K562 (cell line): ENCODE measurements around the gene HELZ. TPM values are rescaled to one million over a fixed set of nuclear protein-coding genes. Genes with fewer than 3 reads are reported as not detected.

ENCODE experiments used
- ATAC-seq: fragments of 200-7000 bp; cut with Tn5 transposase; 3 replicates; pipeline ENCODE4 v1.9.1; 2020; ENCODE audit warnings: moderate library complexity
- BruUV-seq: library from RNA; stranded (reverse); fragments of 400-500 nt; replicated peaks from 2 replicates; lab custom pipeline; 2021; lab: Mats Ljungman, UMichigan
- CTCF ChIA-PET: fragments of 300-600 bp; formaldehyde crosslinking; extraction: SDS; loops from one replicate; lab custom pipeline; 2021; ENCODE audit warnings: low intra/inter-chr PET ratio; lab: Yijun Ruan, JAX
- POLR2A ChIA-PET: fragments of 300-600, 350-650 bp; sonication (Branson Sonifier 250); formaldehyde crosslinking; extraction: SDS; loops from one replicate; lab custom pipeline; 2021; ENCODE audit warnings: antibody characterized with exemption, inconsistent platforms; lab: Yijun Ruan, JAX
- DNase-seq, 4 experiments: peaks; one replicate each; pipeline versions ENCODE4 v3.0.0 to v3.0.0-alpha.2; 2011 to 2018; ENCODE audit warnings: low spot score in 3 of 4, mixed read lengths in 3 of 4; ENCODE audit errors: extremely low read depth in 1 of 4
- FAIRE-seq: peaks from 2 replicates; lab custom pipeline; 2011; peaks lifted over from hg19 to GRCh38; lab: Jason Lieb, UNC
- H2AFZ ChIP-seq: 2 replicates; pipeline ENCODE4 v1.6.0; 2011; ENCODE audit warnings: low read depth, low read length, control low read depth, inconsistent platforms
- H3K27ac ChIP-seq: fragments of 200-600 bp; 3 replicates; pipeline ENCODE4 v1.8.0; 2011; ENCODE audit warnings: low read depth, mild to moderate bottlenecking, control low read depth, inconsistent platforms, low read length, moderate library complexity, mixed read lengths; ENCODE audit errors: extremely low read depth
- H3K27me3 ChIP-seq, 2 experiments: fragments of 300-600 bp in 1 of 2; 2 replicates in 1 of 2; 3 replicates in 1 of 2; pipeline versions ENCODE4 v1.6.0 to v1.8.0; 2011; ENCODE audit warnings: inconsistent platforms in 2 of 2, low read length in 2 of 2, mild to moderate bottlenecking in 1 of 2, mixed read lengths in 1 of 2, moderate library complexity in 1 of 2; ENCODE audit not compliant: control insufficient read depth in 2 of 2, insufficient read depth in 2 of 2
- H3K36me3 ChIP-seq: fragments of 300-600 bp; 3 replicates; pipeline ENCODE4 v1.8.0; 2011; ENCODE audit warnings: mild to moderate bottlenecking, low read length, inconsistent platforms; ENCODE audit not compliant: control insufficient read depth, insufficient read depth
- H3K4me1 ChIP-seq, 2 experiments: fragments of 200-600 bp in 1 of 2; replicated peaks in 1 of 2; 2 replicates in 1 of 2; 3 replicates in 1 of 2; pipeline versions ENCODE4 v1.5.1 to v1.8.0; 2011; ENCODE audit warnings: inconsistent platforms in 2 of 2, low read length in 2 of 2, mild to moderate bottlenecking in 1 of 2, mixed read lengths in 1 of 2, moderate library complexity in 1 of 2; ENCODE audit not compliant: control insufficient read depth in 2 of 2, insufficient read depth in 2 of 2
- H3K4me2 ChIP-seq: 2 replicates; pipeline ENCODE4 v1.6.1; 2011; ENCODE audit warnings: low read length, control low read depth, inconsistent platforms, mixed read lengths; ENCODE audit not compliant: insufficient read depth
- H3K4me3 ChIP-seq: fragments of 200-600 bp; sonication (generic), shearing (Covaris generic); 2 replicates; pipeline ENCODE4 v1.5.1; 2016; ENCODE audit warnings: control low read depth, inconsistent platforms
- H3K79me2 ChIP-seq: fragments of 200-600 bp; 3 replicates; pipeline ENCODE4 v1.8.0; 2011; ENCODE audit warnings: low read length, inconsistent platforms; ENCODE audit not compliant: control insufficient read depth, insufficient read depth
- H3K9ac ChIP-seq, 2 experiments: 2 replicates each; pipeline versions ENCODE4 v1.6.0 to v1.6.1; 2011; ENCODE audit warnings: low read depth in 2 of 2, low read length in 2 of 2, control low read depth in 1 of 2, inconsistent platforms in 1 of 2, mild to moderate bottlenecking in 1 of 2, mixed read lengths in 1 of 2; ENCODE audit not compliant: insufficient read depth in 1 of 2
- H3K9me1 ChIP-seq: one replicate; pipeline ENCODE4 v1.6.0; 2011; ENCODE audit warnings: inconsistent platforms, mild to moderate bottlenecking, low read length, moderate library complexity; ENCODE audit not compliant: control insufficient read depth, insufficient read depth
- H3K9me3 ChIP-seq: replicated peaks from 2 replicates; pipeline ENCODE4 v1.5.1; 2011; ENCODE audit warnings: low read depth, low read length, inconsistent platforms; ENCODE audit not compliant: control insufficient read depth, insufficient read depth
- H4K20me1 ChIP-seq: replicated peaks from 2 replicates; pipeline ENCODE4 v1.6.1; 2011; ENCODE audit warnings: low read length, inconsistent platforms, mixed read lengths; ENCODE audit not compliant: control insufficient read depth, insufficient read depth
- MNT ChIP-seq, 2 experiments: fragments of 450-650 bp; conservative IDR thresholded peaks; 2 replicates each; pipeline ENCODE4 v1.6.1; 2017; ENCODE audit warnings: mild to moderate bottlenecking in 2 of 2, moderate library complexity in 2 of 2
- MTA3 ChIP-seq: fragments of 450-650 bp; formaldehyde crosslinking; IDR thresholded peaks from 2 replicates; pipeline ENCODE4 v1.6.1; 2017; ENCODE audit warnings: mild to moderate bottlenecking, borderline replicate concordance
- RBM14 ChIP-seq: fragments of 200-400 bp; formaldehyde crosslinking; IDR thresholded peaks from 2 replicates; pipeline ENCODE4 v1.6.1; 2018; ENCODE audit warnings: low read depth, mild to moderate bottlenecking, low read length, moderate library complexity, borderline replicate concordance; ENCODE audit not compliant: insufficient read depth
- SMARCA5 ChIP-seq: fragments of 450-650 bp; IDR thresholded peaks from 2 replicates; pipeline ENCODE4 v1.6.1; 2016
- TSC22D4 ChIP-seq: fragments of 450-650 bp; IDR thresholded peaks from 2 replicates; pipeline ENCODE4 v1.6.1; 2016; ENCODE audit warnings: missing genetic modification characterization, missing biosample characterization, control low read depth
- XRCC4 ChIP-seq: IDR thresholded peaks from one replicate; pipeline ENCODE4 v1.6.1; 2011; ENCODE audit not compliant: insufficient read depth, insufficient read length; ENCODE audit errors: extremely low read depth
- ZKSCAN3 ChIP-seq: fragments of 250-450 bp; sonication (Bioruptor Pico); IDR thresholded peaks from 2 replicates; pipeline ENCODE4 v1.4.0; 2020
- WGBS: fragments of 100-300 bp; shearing (Covaris generic); methylation state at CpG from one replicate; pipeline ENCODE4 v1.1.6; 2016; ENCODE audit warnings: low coverage, mixed read lengths; ENCODE audit not compliant: insufficient coverage; ENCODE audit errors: missing lambda C conversion rate; 5-methylcytosine and 5-hydroxymethylcytosine counted together
- in situ Hi-C: fragments of 300-500 bp; cut with MboI; formaldehyde crosslinking; loops from 4 replicates; pipeline ENCODE4 v1.15.0; 2018; ENCODE audit warnings: inconsistent platforms, mixed read lengths
- intact Hi-C: fragments of 100-400 bp; cut with micrococcal nuclease; formaldehyde crosslinking; loops from 2 replicates; pipeline ENCODE4 v1.14.2; 2022
- polyA plus RNA-seq, 8 experiments: library from polyadenylated mRNA; depleted of rRNA in 4 of 8; stranded (reverse) in 5 of 8; unstranded in 3 of 8; fragments of >200 nt; fragmentation: Nextera tagmentation in 2 of 8; fragmentation: Illumina TruSeq in 1 of 8; extraction: Ambion mirVana in 2 of 8; extraction: Trizol in 1 of 8; gene quantifications; 2 replicates each; pipeline versions ENCODE4 v1.2.1 to v1.2.3, GENCODE V29; 2011 to 2014; ENCODE audit warnings: inconsistent platforms in 1 of 8, missing spikeins in 1 of 8
- total RNA-seq, 7 experiments: library from RNA; depleted of rRNA in 6 of 7; stranded (reverse); fragments of >200 nt in 6 of 7; fragmentation: Illumina TruSeq in 2 of 7; extraction: Trizol in 2 of 7; gene quantifications; 2 replicates each; pipeline versions ENCODE4 v1.2.1 to v1.2.3, GENCODE V29; 2011 to 2021; ENCODE audit warnings: low replicate concordance in 1 of 7
- TF ChIP-seq, protein P1 (sequence below): fragments of 450-650 bp; IDR thresholded peaks from 2 replicates; pipeline ENCODE4 v1.6.1; 2017; ENCODE audit warnings: mild to moderate bottlenecking, moderate library complexity

Gene HELZ
- total and polyA plus RNA-seq, 9 of the 15 experiments (the other 6 are each of a cell fraction or from before 2014, with no cell fraction given): 5.2 to 39.8 (median 17.3) TPM

DNA sequence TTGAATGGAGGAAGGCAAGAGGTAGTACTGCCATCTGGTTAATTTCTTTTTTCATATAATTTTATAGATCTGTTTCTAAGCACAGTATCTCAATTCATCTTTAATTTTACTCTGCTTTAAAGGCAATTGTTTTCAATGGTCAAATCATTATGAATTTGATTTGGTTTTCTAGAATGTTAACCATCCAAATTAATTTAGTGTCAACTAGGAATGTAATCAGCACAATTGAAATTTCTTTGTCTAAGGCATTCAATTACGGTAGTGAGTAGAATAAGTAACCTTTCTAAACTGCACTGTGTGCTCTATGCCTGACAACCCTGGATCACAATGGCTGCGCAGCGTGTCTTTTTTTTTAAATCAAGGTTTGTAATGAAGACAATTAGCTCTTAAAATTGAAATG lies 156.4 kb downstream of the HELZ start:
- Histone ChIP-seq H3K9me3 (no peaks in the 10 kb centered on the region), H4K20me1 (no peaks in the 10 kb centered on the region), H3K27me3 (no peaks in the 10 kb centered on the region), H3K27ac (no peak overlapping the region), H3K4me2 (no peak overlapping the region), H3K9ac (no peak overlapping the region), H3K4me1 (no peaks in the 10 kb centered on the region), H3K36me3 (peaks cover 28% of the 10 kb centered on the region), H3K79me2 (peaks cover 7% of the 10 kb centered on the region; the same call in 2 of the 3 replicates), H2AFZ (no peak overlapping the region), H3K9me1 (no peaks in the 10 kb centered on the region), H3K4me3 (no peak overlapping the region)
- no peak for DNase-seq
- FAIRE-seq: no peak
- ChIA-PET CTCF (no interaction called here), POLR2A (interaction anchor here (0.6 kb wide), 1 partner anchor 81 kb away, joined by 3 read pairs; no protein-coding TSS in a partner anchor)
- no peak for TF ChIP-seq RBM14
- TF ChIP-seq ZKSCAN3 (CRISPR knock-in tag): no peak
- no peak for TF ChIP-seq MNT (conservative IDR thresholded peaks at IDR 0.05)
- no peak for TF ChIP-seq XRCC4
- no peak for TF ChIP-seq SMARCA5
- no peak for TF ChIP-seq MTA3
- no peak for TF ChIP-seq TSC22D4 (tag)
- TF ChIP-seq, protein P1, sequence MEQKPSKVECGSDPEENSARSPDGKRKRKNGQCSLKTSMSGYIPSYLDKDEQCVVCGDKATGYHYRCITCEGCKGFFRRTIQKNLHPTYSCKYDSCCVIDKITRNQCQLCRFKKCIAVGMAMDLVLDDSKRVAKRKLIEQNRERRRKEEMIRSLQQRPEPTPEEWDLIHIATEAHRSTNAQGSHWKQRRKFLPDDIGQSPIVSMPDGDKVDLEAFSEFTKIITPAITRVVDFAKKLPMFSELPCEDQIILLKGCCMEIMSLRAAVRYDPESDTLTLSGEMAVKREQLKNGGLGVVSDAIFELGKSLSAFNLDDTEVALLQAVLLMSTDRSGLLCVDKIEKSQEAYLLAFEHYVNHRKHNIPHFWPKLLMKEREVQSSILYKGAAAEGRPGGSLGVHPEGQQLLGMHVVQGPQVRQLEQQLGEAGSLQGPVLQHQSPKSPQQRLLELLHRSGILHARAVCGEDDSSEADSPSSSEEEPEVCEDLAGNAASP: no peak
- no peak for ATAC-seq
- BruUV-seq: no TSS peak
- WGBS: 98% methylated on average over 3 of the region's 3 CpGs
- intact Hi-C loops: no loop called here
- in situ Hi-C loops: no loop called here
